GM12878 (cell line): ENCODE measurements around the gene TENT5A. TPM values are rescaled to one million over a fixed set of nuclear protein-coding genes. Genes with fewer than 3 reads are reported as not detected.

Experiments
- ATAC-seq: fragments of 200-7000 bp; cut with Tn5 transposase; 3 replicates; pipeline ENCODE4 v1.9.1; 2020; ENCODE audit warnings: mild to moderate bottlenecking, moderate library complexity
- BruUV-seq: library from RNA; stranded (reverse); fragments of 400-500 nt; replicated peaks from 2 replicates; lab custom pipeline; 2021; lab: Mats Ljungman, UMichigan
- CTCF ChIA-PET: fragments of 300-600 bp; sonication (Branson Sonifier 250); formaldehyde crosslinking; extraction: SDS; loops from one replicate; lab custom pipeline; 2021; ENCODE audit warnings: inconsistent platforms; lab: Yijun Ruan, JAX
- POLR2A ChIA-PET: fragments of 350-600 bp; formaldehyde crosslinking; extraction: SDS; loops from one replicate; lab custom pipeline; 2021; ENCODE audit warnings: inconsistent platforms; lab: Charles Lee
- RAD21 ChIA-PET: fragments of 300-600 bp; sonication (Branson Sonifier 250); formaldehyde crosslinking; loops from one replicate; lab custom pipeline; 2023; ENCODE audit warnings: antibody characterized with exemption; ENCODE audit not compliant: unreplicated experiment; lab: Charles Lee
- SMC1A ChIA-PET: fragments of 300-600 bp; sonication (Branson Sonifier 250); formaldehyde crosslinking; loops from one replicate; lab custom pipeline; 2023; ENCODE audit not compliant: unreplicated experiment, uncharacterized antibody; lab: Charles Lee
- DNase-seq: peaks from one replicate; pipeline ENCODE4 v3.0.0-alpha.2; 2011; ENCODE audit warnings: low read depth, low spot score
- FAIRE-seq: peaks from 3 replicates; lab custom pipeline; 2011; peaks lifted over from hg19 to GRCh38; lab: Jason Lieb, UNC
- H2AFZ ChIP-seq: 2 replicates; pipeline ENCODE4 v1.6.0; 2011; ENCODE audit warnings: low read depth, low read length, control low read depth; ENCODE audit not compliant: control insufficient read depth
- H3K27ac ChIP-seq: 2 replicates; pipeline ENCODE4 v1.5.1; 2011; ENCODE audit warnings: control low read depth; ENCODE audit not compliant: control insufficient read depth, insufficient read depth
- H3K27me3 ChIP-seq, 2 experiments: replicated peaks in 1 of 2; 2 replicates each; pipeline versions ENCODE4 v1.6.0 to v1.6.1; 2011; ENCODE audit warnings: low read length in 1 of 2; ENCODE audit not compliant: control insufficient read depth in 2 of 2, insufficient read depth in 2 of 2
- H3K36me3 ChIP-seq, 2 experiments: 2 replicates each; pipeline ENCODE4 v1.5.1; 2011; ENCODE audit warnings: low read length in 1 of 2; ENCODE audit not compliant: control insufficient read depth in 2 of 2, insufficient read depth in 2 of 2
- H3K4me1 ChIP-seq: 2 replicates; pipeline ENCODE4 v1.6.1; 2011; ENCODE audit warnings: mild to moderate bottlenecking, low read length, moderate library complexity, mixed read lengths; ENCODE audit not compliant: control insufficient read depth, insufficient read depth
- H3K4me2 ChIP-seq: 2 replicates; pipeline ENCODE4 v1.6.0; 2011; ENCODE audit warnings: control low read depth; ENCODE audit not compliant: control insufficient read depth, insufficient read depth
- H3K4me3 ChIP-seq: fragments of 200-600 bp; sonication (generic); 2 replicates; pipeline ENCODE4 v1.5.1; 2016
- H3K79me2 ChIP-seq: 2 replicates; pipeline ENCODE4 v1.6.0; 2011; ENCODE audit warnings: low read length; ENCODE audit not compliant: control insufficient read depth, insufficient read depth
- H3K9ac ChIP-seq: 2 replicates; pipeline ENCODE4 v1.8.0; 2011; ENCODE audit warnings: low read length, control low read depth, mixed read lengths; ENCODE audit not compliant: control insufficient read depth, insufficient read depth
- H3K9me3 ChIP-seq: replicated peaks from 3 replicates; pipeline ENCODE4 v1.5.1; 2011; ENCODE audit warnings: mild to moderate bottlenecking, low read length; ENCODE audit not compliant: control insufficient read depth, insufficient read depth
- H4K20me1 ChIP-seq: 2 replicates; pipeline ENCODE4 v1.6.0; 2011; ENCODE audit not compliant: control insufficient read depth, insufficient read depth
- ATF3 ChIP-seq: IDR thresholded peaks from 2 replicates; pipeline ENCODE4 v1.6.1; 2011; ENCODE audit warnings: low read depth, mild to moderate bottlenecking, low read length, moderate library complexity, borderline replicate concordance; ENCODE audit errors: extremely low read depth
- CREB1 ChIP-seq: IDR thresholded peaks from 2 replicates; pipeline ENCODE4 v1.6.1; 2012; ENCODE audit warnings: low read depth, mild to moderate bottlenecking, inconsistent platforms
- HDAC6 ChIP-seq: fragments of 200-600 bp; sonication (generic); IDR thresholded peaks from one replicate; pipeline ENCODE4 v1.8.0; 2017; ENCODE audit warnings: antibody characterized with exemption; ENCODE audit not compliant: unreplicated experiment
- IKZF1 ChIP-seq: fragments of 450-650 bp; conservative IDR thresholded peaks from 2 replicates; pipeline ENCODE4 v1.6.1; 2017; ENCODE audit warnings: antibody characterized with exemption, mild to moderate bottlenecking
- IKZF2 ChIP-seq, 2 experiments: fragments of 450-650 bp; IDR thresholded peaks; 2 replicates each; pipeline ENCODE4 v1.6.1; 2017; ENCODE audit warnings: mild to moderate bottlenecking in 2 of 2, moderate library complexity in 2 of 2
- IRF4 ChIP-seq: IDR thresholded peaks from 2 replicates; pipeline ENCODE4 v1.6.1; 2011; ENCODE audit warnings: low read depth, low read length
- JUNB ChIP-seq: IDR thresholded peaks from 2 replicates; pipeline ENCODE4 v1.6.1; 2016; ENCODE audit warnings: antibody characterized with exemption, mild to moderate bottlenecking
- MTA2 ChIP-seq: fragments of 450-650 bp; IDR thresholded peaks from 2 replicates; pipeline ENCODE4 v1.6.1; 2016; ENCODE audit warnings: low read depth, mild to moderate bottlenecking, moderate library complexity
- PAX5 ChIP-seq: IDR thresholded peaks from 2 replicates; pipeline ENCODE4 v1.6.1; 2011; ENCODE audit warnings: low read depth, low read length, borderline replicate concordance
- SUPT20H ChIP-seq: IDR thresholded peaks from 2 replicates; pipeline ENCODE4 v1.6.1; 2011; ENCODE audit warnings: low read depth, mild to moderate bottlenecking, low read length, moderate library complexity, borderline replicate concordance; ENCODE audit not compliant: control insufficient read depth
- TAF1 ChIP-seq: IDR thresholded peaks from 2 replicates; pipeline ENCODE4 v1.6.1; 2011; ENCODE audit warnings: mild to moderate bottlenecking, low read depth, low read length, borderline replicate concordance
- TCF3 ChIP-seq: IDR thresholded peaks from 2 replicates; pipeline ENCODE4 v1.6.1; 2012; ENCODE audit warnings: low read depth, mild to moderate bottlenecking, low read length, borderline replicate concordance; ENCODE audit not compliant: insufficient read depth
- TCF7 ChIP-seq: IDR thresholded peaks from 2 replicates; pipeline ENCODE4 v1.6.1; 2014; ENCODE audit warnings: antibody characterized with exemption, borderline replicate concordance
- YY1 ChIP-seq: IDR thresholded peaks from 2 replicates; pipeline ENCODE4 v1.6.1; 2011; ENCODE audit warnings: low read depth, mild to moderate bottlenecking, low read length
- ZBTB4 ChIP-seq: fragments of 450-650 bp; formaldehyde crosslinking; IDR thresholded peaks from 2 replicates; pipeline ENCODE4 v1.4.0; 2022; ENCODE audit warnings: mild to moderate bottlenecking, moderate library complexity
- ZNF207 ChIP-seq: fragments of 450-650 bp; IDR thresholded peaks from 2 replicates; pipeline ENCODE4 v1.6.1; 2014; ENCODE audit warnings: antibody characterized with exemption, mild to moderate bottlenecking, borderline replicate concordance
- WGBS: methylation state at CpG from one replicate; pipeline ENCODE4 v1.1.6; 2016; ENCODE audit warnings: low lambda C conversion rate; ENCODE audit not compliant: insufficient replicate concordance, insufficient coverage; ENCODE audit errors: missing lambda C conversion rate; 5-methylcytosine and 5-hydroxymethylcytosine counted together
- in situ Hi-C: fragments of 300-500 bp; cut with MboI; formaldehyde crosslinking; loops from 9 replicates; pipeline ENCODE4 v1.14.3; 2018; ENCODE audit warnings: mixed read lengths
- intact Hi-C: fragments of 100-400 bp; cut with micrococcal nuclease; formaldehyde crosslinking; loops from one replicate; pipeline ENCODE4 v1.14.2; 2022; ENCODE audit not compliant: unreplicated experiment
- polyA plus RNA-seq, 11 experiments: library from polyadenylated mRNA; depleted of rRNA in 4 of 11; unstranded in 6 of 11; stranded (reverse) in 5 of 11; fragments of >200 nt; fragmentation: Nextera tagmentation in 4 of 11; fragmentation: Illumina TruSeq in 1 of 11; extraction: Ambion mirVana in 4 of 11; extraction: Trizol in 1 of 11; gene quantifications; 1 replicate in 1 of 11; 2 replicates in 10 of 11; pipeline versions ENCODE4 v1.2.1 to v1.2.3, GENCODE V29; 2011 to 2016; ENCODE audit warnings: inconsistent platforms in 2 of 11, missing spikeins in 2 of 11, low read depth in 1 of 11
- total RNA-seq, 4 experiments: library from RNA; depleted of rRNA in 3 of 4; stranded (reverse); fragments of >200 nt in 3 of 4; fragmentation: Illumina TruSeq in 1 of 4; extraction: Trizol in 1 of 4; gene quantifications; 2 replicates each; pipeline versions ENCODE4 v1.2.1 to v1.2.3, GENCODE V29; 2013 to 2021

Gene TENT5A
- total and polyA plus RNA-seq, 10 of the 15 experiments (the other 5 are each of a cell fraction or from before 2014, with no cell fraction given): 0.25 to 9.6 (median 0.48) TPM

- in situ Hi-C loops (no loop called here), intact Hi-C loops (no loop called here)
- CTCF ChIA-PET: no interaction called here
- FAIRE-seq (no peak), ATAC-seq (no peak), DNase-seq (no peak)
- Histone ChIP-seq H2AFZ (no peak overlapping the region), H3K4me3 (no peak overlapping the region), H3K9ac (no peak overlapping the region), H3K4me1 (no peaks in the 10 kb centered on the region), H3K79me2 (no peaks in the 10 kb centered on the region), H3K27ac (no peak overlapping the region), H3K4me2 (no peak overlapping the region), H4K20me1 (no peaks in the 10 kb centered on the region), H3K27me3 (no peaks in the 10 kb centered on the region), H3K9me3 (no peaks in the 10 kb centered on the region), H3K36me3 (no peaks in the 10 kb centered on the region)
- WGBS: 0% methylated on average over 1 of the region's 1 CpG
- TF ChIP-seq IRF4: no peak
- no peak for TF ChIP-seq ZNF207
- TF ChIP-seq TCF7: no peak
- no peak for TF ChIP-seq SUPT20H
- no peak for TF ChIP-seq PAX5
- no peak for TF ChIP-seq CREB1
- TF ChIP-seq IKZF2 (IDR thresholded peaks at IDR 0.05): no peak
- TF ChIP-seq JUNB: no peak
- BruUV-seq: no TSS peak
- RAD21 ChIA-PET: no interaction called here
- SMC1A ChIA-PET: no interaction called here
- POLR2A ChIA-PET: no interaction called here
Measured at GRCh38 chr6:81797591-81797990, 45.1 kb upstream of the TENT5A start.

GRCh38 chr6:81795890-81796289, 43.4 kb upstream of the TENT5A start:
- H3K9me3 ChIP-seq: no peaks in the 10 kb centered on the region
- H3K4me1 ChIP-seq: no peaks in the 10 kb centered on the region
- DNase-seq: no peak
- H3K36me3 ChIP-seq: no peaks in the 10 kb centered on the region
- ChIA-PET POLR2A (no interaction called here), CTCF (interaction anchor here (0.6 to 0.9 kb wide), 2 partner anchors 11 to 247 kb away, joined by 3 read pairs; no protein-coding TSS in a partner anchor), RAD21 (no interaction called here), SMC1A (interaction anchor here (0.8 to 1.3 kb wide), 3 partner anchors 16 to 44 kb away, joined by 3 to 4 read pairs (median 3); no protein-coding TSS in a partner anchor)
- in situ Hi-C loops: no loop called here
- ATAC-seq: no peak
- H3K27me3 ChIP-seq: no peaks in the 10 kb centered on the region
- no peaks in the 10 kb centered on the region for H3K79me2 ChIP-seq
- H3K27ac ChIP-seq: no peak overlapping the region
- H3K4me2 ChIP-seq: no peak overlapping the region
- H2AFZ ChIP-seq: no peak overlapping the region
- intact Hi-C loops: no loop called here
- BruUV-seq: no TSS peak
- no peak overlapping the region for H3K4me3 ChIP-seq
- no peaks in the 10 kb centered on the region for H4K20me1 ChIP-seq
- H3K9ac ChIP-seq: no peak overlapping the region
- 4% methylated on average over 1 of the region's 1 CpG for WGBS
- FAIRE-seq: no peak
- no peak for TF ChIP-seq ZBTB4 (CRISPR knock-in tag)
- TF ChIP-seq HDAC6: no peak
- TF ChIP-seq IKZF1: no peak
- TF ChIP-seq ATF3: no peak
- no peak for TF ChIP-seq TCF3
- no peak for TF ChIP-seq MTA2
- no peak for TF ChIP-seq YY1
- no peak for TF ChIP-seq TAF1
